Measurements from ENCODE around the gene LRRC41.

Gene LRRC41

GRCh38 chr1:46268578-46268977 is 34.8 kb downstream of the LRRC41 start:
- no peak for TF ChIP-seq CTCF (IDR thresholded peaks at IDR 0.05; ENCODE audit: low read depth, low read length, missing control alignments)
- in situ Hi-C loops (cut with HindIII; ENCODE audit: low sequenced_read_pairs), result no loop called here
- no peak overlapping the region for H3K4me3 ChIP-seq (ENCODE audit: low read depth, low read length)
- no peak for DNase-seq (ENCODE audit: low read depth)

GRCh38 chr1:46263146-46263545 is 40.3 kb downstream of the LRRC41 start:
- no peak for TF ChIP-seq CTCF (IDR thresholded peaks at IDR 0.05; ENCODE audit: low read depth, low read length, missing control alignments)
- in situ Hi-C loops (cut with HindIII; ENCODE audit: low sequenced_read_pairs), result no loop called here
- H3K4me3 ChIP-seq (ENCODE audit: low read depth, low read length), result no peak overlapping the region
- no peak for DNase-seq (ENCODE audit: low read depth)

- DNase-seq (ENCODE audit: low read depth), result no peak
- in situ Hi-C loops (cut with HindIII; ENCODE audit: low sequenced_read_pairs), result no loop called here
- no peak for TF ChIP-seq CTCF (IDR thresholded peaks at IDR 0.05; ENCODE audit: low read depth, low read length, missing control alignments)
- no peak overlapping the region for H3K4me3 ChIP-seq (ENCODE audit: low read depth, low read length)
Observed at GRCh38 chr1:46262508-46262907, 40.9 kb downstream of the LRRC41 start.

- TF ChIP-seq CTCF (IDR thresholded peaks at IDR 0.05; ENCODE audit: low read depth, low read length, missing control alignments), result no peak
- no peak for DNase-seq (ENCODE audit: low read depth)
- in situ Hi-C loops (cut with HindIII; ENCODE audit: low sequenced_read_pairs), result no loop called here
- H3K4me3 ChIP-seq (ENCODE audit: low read depth, low read length), result no peak overlapping the region
Observed at GRCh38 chr1:46256523-46256922, 46.9 kb downstream of the LRRC41 start.

GRCh38 chr1:46254668-46255067 is 48.7 kb downstream of the LRRC41 start:
- in situ Hi-C loops (cut with HindIII; ENCODE audit: low sequenced_read_pairs), result no loop called here
- no peak for TF ChIP-seq CTCF (IDR thresholded peaks at IDR 0.05; ENCODE audit: low read depth, low read length, missing control alignments)
- no peak overlapping the region for H3K4me3 ChIP-seq (ENCODE audit: low read depth, low read length)
- no peak for DNase-seq (ENCODE audit: low read depth)

- no peak for DNase-seq (ENCODE audit: low read depth)
- TF ChIP-seq CTCF (IDR thresholded peaks at IDR 0.05; ENCODE audit: low read depth, low read length, missing control alignments), result no peak
Observed at GRCh38 chr1:46248122-46248920, 55.1 kb downstream of the LRRC41 start.

More at GRCh38 chr1:46248122-46248920, 55.1 kb downstream of the LRRC41 start:
- in situ Hi-C loops (cut with HindIII; ENCODE audit: low sequenced_read_pairs), result no loop called here
- peak overlapping the region; percentile 75 for H3K4me3 ChIP-seq (ENCODE audit: low read depth, low read length)

All from astrocyte of the cerebellum (primary cell).